Memory B cell (primary cell): Measurements from ENCODE around the gene C2orf76.
A peak's percentile ranks its signal among the peaks of the same experiment; 100 is the strongest.

Experiments
- ATAC-seq: fragments of 150-1000 bp; cut with Tn5 transposase; 2 replicates; pipeline ENCODE4 v1.10.0; 2021; ENCODE audit warnings: low read depth, mild to moderate bottlenecking, moderate library complexity
- DNase-seq, 2 donors: peaks; one replicate each; pipeline ENCODE4 v3.0.0; 2022; ENCODE audit warnings: low spot score in 2 of 2
- H3K27ac Mint-ChIP-seq: one replicate; pipeline ENCODE4 v1.8.0; 2022; ENCODE audit warnings: mild to moderate bottlenecking, moderate library complexity, mixed read lengths
- H3K27me3 Mint-ChIP-seq: one replicate; pipeline ENCODE4 v1.8.0; 2022; ENCODE audit warnings: mixed read lengths
- H3K36me3 Mint-ChIP-seq: one replicate; pipeline ENCODE4 v1.8.0; 2022; ENCODE audit warnings: mild to moderate bottlenecking, mixed read lengths
- H3K4me1 Mint-ChIP-seq: one replicate; pipeline ENCODE4 v1.8.0; 2022; ENCODE audit warnings: mixed read lengths
- H3K4me3 Mint-ChIP-seq: one replicate; pipeline ENCODE4 v1.8.0; 2022; ENCODE audit warnings: mild to moderate bottlenecking, moderate library complexity, mixed read lengths
- H3K9me3 Mint-ChIP-seq: one replicate; pipeline ENCODE4 v1.8.0; 2022; ENCODE audit warnings: mixed read lengths

C2orf76 gene

GRCh38 chr2:119338272-119338671 lies 28.4 kb downstream of the C2orf76 start:
- Mint-ChIP-seq H3K4me3 (no peak overlapping the region), H3K36me3 (peaks cover 13% of the 10 kb centered on the region), H3K27me3 (no peaks in the 10 kb centered on the region), H3K9me3 (no peaks in the 10 kb centered on the region), H3K27ac (peak overlapping the region; percentile 42), H3K4me1 (peaks cover 15% of the 10 kb centered on the region)
- ATAC-seq (no peak), DNase-seq (no peak)

- no peaks in the 10 kb centered on the region for H3K27me3 Mint-ChIP-seq
- peaks cover 15% of the 10 kb centered on the region for H3K4me1 Mint-ChIP-seq
- no peaks in the 10 kb centered on the region for H3K9me3 Mint-ChIP-seq
- H3K36me3 Mint-ChIP-seq, result peaks cover 13% of the 10 kb centered on the region
- no peak overlapping the region for H3K27ac Mint-ChIP-seq
- DNase-seq (no peak), ATAC-seq (no peak)
- H3K4me3 Mint-ChIP-seq, result no peak overlapping the region
These were observed 28.9 kb downstream of the C2orf76 start for GRCh38 chr2:119337749-119338148.

GRCh38 chr2:119333833-119334232 lies 32.8 kb downstream of the C2orf76 start:
- H3K4me3 Mint-ChIP-seq, result no peak overlapping the region
- no peaks in the 10 kb centered on the region for H3K27me3 Mint-ChIP-seq
- H3K27ac Mint-ChIP-seq, result no peak overlapping the region
- ATAC-seq, result no peak
- peaks cover 14% of the 10 kb centered on the region for H3K36me3 Mint-ChIP-seq
- peaks cover 8% of the 10 kb centered on the region for H3K4me1 Mint-ChIP-seq
- no peak for DNase-seq
- no peaks in the 10 kb centered on the region for H3K9me3 Mint-ChIP-seq

- no peaks in the 10 kb centered on the region for H3K9me3 Mint-ChIP-seq
- H3K36me3 Mint-ChIP-seq, result peaks cover 14% of the 10 kb centered on the region
- H3K4me3 Mint-ChIP-seq, result no peak overlapping the region
- peaks cover 3% of the 10 kb centered on the region for H3K4me1 Mint-ChIP-seq
- no peak for ATAC-seq
- no peak overlapping the region for H3K27ac Mint-ChIP-seq
- H3K27me3 Mint-ChIP-seq, result no peaks in the 10 kb centered on the region
- no peak for DNase-seq
These were observed 33.3 kb downstream of the C2orf76 start for GRCh38 chr2:119333360-119333759.

GRCh38 chr2:119332953-119333352 lies 33.7 kb downstream of the C2orf76 start:
- H3K4me3 Mint-ChIP-seq, result no peak overlapping the region
- H3K36me3 Mint-ChIP-seq, result peaks cover 14% of the 10 kb centered on the region

GRCh38 chr2:119327431-119327830 lies 39.2 kb downstream of the C2orf76 start:
- no peak for ATAC-seq
- H3K27ac Mint-ChIP-seq, result no peak overlapping the region
- H3K4me1 Mint-ChIP-seq, result no peaks in the 10 kb centered on the region
- H3K36me3 Mint-ChIP-seq, result peaks cover 4% of the 10 kb centered on the region
- no peak for DNase-seq
- no peaks in the 10 kb centered on the region for H3K27me3 Mint-ChIP-seq
- H3K4me3 Mint-ChIP-seq, result no peak overlapping the region
- H3K9me3 Mint-ChIP-seq, result no peaks in the 10 kb centered on the region

More at GRCh38 chr2:119332953-119333352, 33.7 kb downstream of the C2orf76 start:
- no peaks in the 10 kb centered on the region for H3K9me3 Mint-ChIP-seq
- no peaks in the 10 kb centered on the region for H3K27me3 Mint-ChIP-seq
- ATAC-seq (no peak), DNase-seq (no peak)
- no peak overlapping the region for H3K27ac Mint-ChIP-seq
- no peaks in the 10 kb centered on the region for H3K4me1 Mint-ChIP-seq

- H3K27me3 Mint-ChIP-seq, result no peaks in the 10 kb centered on the region
- no peaks in the 10 kb centered on the region for H3K9me3 Mint-ChIP-seq
- no peak for ATAC-seq
- H3K27ac Mint-ChIP-seq, result no peak overlapping the region
- no peaks in the 10 kb centered on the region for H3K4me1 Mint-ChIP-seq
- no peak overlapping the region for H3K4me3 Mint-ChIP-seq
- no peak for DNase-seq
- H3K36me3 Mint-ChIP-seq, result peaks cover 4% of the 10 kb centered on the region
These were observed 39.7 kb downstream of the C2orf76 start for GRCh38 chr2:119326938-119327337.

GRCh38 chr2:119324685-119325270 lies 41.9 kb downstream of the C2orf76 start:
- no peak overlapping the region for H3K4me3 Mint-ChIP-seq
- H3K9me3 Mint-ChIP-seq, result no peaks in the 10 kb centered on the region
- H3K4me1 Mint-ChIP-seq, result no peaks in the 10 kb centered on the region
- H3K36me3 Mint-ChIP-seq, result peaks cover 2% of the 10 kb centered on the region
- DNase-seq (no peak), ATAC-seq (no peak)
- H3K27me3 Mint-ChIP-seq, result no peaks in the 10 kb centered on the region
- H3K27ac Mint-ChIP-seq, result no peak overlapping the region

- DNase-seq, result no peak
- peaks cover 4% of the 10 kb centered on the region for H3K36me3 Mint-ChIP-seq
- H3K4me1 Mint-ChIP-seq, result peaks cover 2% of the 10 kb centered on the region
- ATAC-seq, result no peak
- no peak overlapping the region for H3K27ac Mint-ChIP-seq
- no peaks in the 10 kb centered on the region for H3K9me3 Mint-ChIP-seq
- H3K27me3 Mint-ChIP-seq, result no peaks in the 10 kb centered on the region
- H3K4me3 Mint-ChIP-seq, result no peak overlapping the region
These were observed 43.2 kb downstream of the C2orf76 start for GRCh38 chr2:119323459-119323858.

GRCh38 chr2:119319593-119319992 lies 47.0 kb downstream of the C2orf76 start:
- no peak overlapping the region for H3K4me3 Mint-ChIP-seq
- peaks cover 2% of the 10 kb centered on the region for H3K4me1 Mint-ChIP-seq
- ATAC-seq (no peak), DNase-seq (no peak)
- no peak overlapping the region for H3K27ac Mint-ChIP-seq
- H3K9me3 Mint-ChIP-seq, result no peaks in the 10 kb centered on the region
- H3K27me3 Mint-ChIP-seq, result no peaks in the 10 kb centered on the region
- peaks cover 7% of the 10 kb centered on the region for H3K36me3 Mint-ChIP-seq

- peaks cover 2% of the 10 kb centered on the region for H3K4me1 Mint-ChIP-seq
- H3K27me3 Mint-ChIP-seq, result no peaks in the 10 kb centered on the region
- no peak overlapping the region for H3K27ac Mint-ChIP-seq
- peaks cover 5% of the 10 kb centered on the region for H3K36me3 Mint-ChIP-seq
- H3K9me3 Mint-ChIP-seq, result no peaks in the 10 kb centered on the region
- DNase-seq, result no peak
- no peak for ATAC-seq
- no peak overlapping the region for H3K4me3 Mint-ChIP-seq
These were observed 49.1 kb downstream of the C2orf76 start for GRCh38 chr2:119317554-119317953.

GRCh38 chr2:119316066-119316465 lies 50.6 kb downstream of the C2orf76 start:
- Mint-ChIP-seq H3K4me3 (no peak overlapping the region), H3K4me1 (peaks cover 4% of the 10 kb centered on the region), H3K27me3 (no peaks in the 10 kb centered on the region), H3K36me3 (peaks cover 8% of the 10 kb centered on the region), H3K9me3 (no peaks in the 10 kb centered on the region), H3K27ac (no peak overlapping the region)
- ATAC-seq (no peak), DNase-seq (no peak)

- DNase-seq (no peak), ATAC-seq (no peak)
- Mint-ChIP-seq H3K27ac (no peak overlapping the region), H3K4me3 (no peak overlapping the region), H3K4me1 (peaks cover 8% of the 10 kb centered on the region), H3K36me3 (peaks cover 11% of the 10 kb centered on the region), H3K9me3 (no peaks in the 10 kb centered on the region), H3K27me3 (no peaks in the 10 kb centered on the region)
These were observed 51.3 kb downstream of the C2orf76 start for GRCh38 chr2:119315241-119315925.

GRCh38 chr2:119311831-119312230 lies 54.8 kb downstream of the C2orf76 start:
- ATAC-seq, result no peak
- H3K36me3 Mint-ChIP-seq, result peaks cover 11% of the 10 kb centered on the region
- no peaks in the 10 kb centered on the region for H3K9me3 Mint-ChIP-seq
- DNase-seq, result no peak
- H3K4me1 Mint-ChIP-seq, result peaks cover 6% of the 10 kb centered on the region
- H3K27me3 Mint-ChIP-seq, result no peaks in the 10 kb centered on the region
- H3K27ac Mint-ChIP-seq, result no peak overlapping the region
- no peak overlapping the region for H3K4me3 Mint-ChIP-seq

GRCh38 chr2:119311371-119311770 lies 55.3 kb downstream of the C2orf76 start:
- H3K4me3 Mint-ChIP-seq, result no peak overlapping the region
- peaks cover 11% of the 10 kb centered on the region for H3K36me3 Mint-ChIP-seq
- H3K9me3 Mint-ChIP-seq, result no peaks in the 10 kb centered on the region
- no peak overlapping the region for H3K27ac Mint-ChIP-seq
- no peaks in the 10 kb centered on the region for H3K27me3 Mint-ChIP-seq
- ATAC-seq (no peak), DNase-seq (no peak)
- peaks cover 6% of the 10 kb centered on the region for H3K4me1 Mint-ChIP-seq
